HEK293 (cell line): ENCODE results near the gene PTHLH.

Source experiments
- ZBTB21 ChIP-seq: fragments of 450-650 bp; formaldehyde crosslinking; IDR thresholded peaks from 2 replicates; pipeline ENCODE4 v1.5.1; 2017; ENCODE audit warnings: missing biosample characterization, missing genetic modification characterization
- ZNF23 ChIP-seq: fragments of 450-650 bp; formaldehyde crosslinking; IDR thresholded peaks from 2 replicates; pipeline ENCODE4 v1.5.1; 2016; ENCODE audit warnings: missing biosample characterization, missing genetic modification characterization, borderline replicate concordance
- ZNF366 ChIP-seq: fragments of 450-650 bp; formaldehyde crosslinking; conservative IDR thresholded peaks from 2 replicates; pipeline ENCODE4 v1.5.1; 2016; ENCODE audit warnings: missing biosample characterization, missing genetic modification characterization
- TF ChIP-seq, protein P1 (sequence below): fragments of 450-650 bp; formaldehyde crosslinking; IDR thresholded peaks from 2 replicates; pipeline ENCODE4 v1.5.1; 2016; ENCODE audit warnings: missing biosample characterization, missing genetic modification characterization
- TF ChIP-seq, protein P2 (sequence below): fragments of 450-650 bp; formaldehyde crosslinking; IDR thresholded peaks from 2 replicates; pipeline ENCODE4 v1.5.1; 2016; ENCODE audit warnings: missing biosample characterization, missing genetic modification characterization

DNA sequence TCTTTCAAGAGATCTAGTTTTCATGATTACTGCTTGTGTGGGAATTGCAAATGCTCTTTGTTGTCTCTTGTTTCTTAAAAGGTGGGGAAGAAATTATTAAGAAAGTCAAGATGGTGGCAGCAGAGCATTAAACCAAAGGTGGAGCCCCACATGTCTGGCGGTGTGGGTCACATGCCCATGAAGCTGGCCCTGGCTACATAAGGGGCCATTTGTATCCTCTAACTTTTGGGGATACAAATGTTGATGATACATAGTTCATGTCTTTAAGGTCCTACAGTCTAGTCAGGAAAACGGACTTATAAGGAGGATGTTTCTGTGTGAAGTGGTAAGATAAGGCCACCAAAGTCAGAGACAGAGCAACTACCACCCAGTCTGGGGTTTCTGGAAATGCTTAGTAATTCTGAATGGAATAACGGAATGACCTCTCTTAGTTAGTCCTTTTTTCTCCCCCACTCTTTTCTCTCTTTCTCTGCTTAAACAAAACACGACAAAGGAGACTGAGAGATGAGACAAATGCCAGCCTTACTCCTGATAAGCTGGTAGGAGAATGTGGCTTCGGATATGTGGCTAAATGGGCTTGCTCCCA, 39.9 kb upstream of the PTHLH start:
- no peak for TF ChIP-seq ZNF366 (tag by site-specific recombination)
- TF ChIP-seq, protein P1, sequence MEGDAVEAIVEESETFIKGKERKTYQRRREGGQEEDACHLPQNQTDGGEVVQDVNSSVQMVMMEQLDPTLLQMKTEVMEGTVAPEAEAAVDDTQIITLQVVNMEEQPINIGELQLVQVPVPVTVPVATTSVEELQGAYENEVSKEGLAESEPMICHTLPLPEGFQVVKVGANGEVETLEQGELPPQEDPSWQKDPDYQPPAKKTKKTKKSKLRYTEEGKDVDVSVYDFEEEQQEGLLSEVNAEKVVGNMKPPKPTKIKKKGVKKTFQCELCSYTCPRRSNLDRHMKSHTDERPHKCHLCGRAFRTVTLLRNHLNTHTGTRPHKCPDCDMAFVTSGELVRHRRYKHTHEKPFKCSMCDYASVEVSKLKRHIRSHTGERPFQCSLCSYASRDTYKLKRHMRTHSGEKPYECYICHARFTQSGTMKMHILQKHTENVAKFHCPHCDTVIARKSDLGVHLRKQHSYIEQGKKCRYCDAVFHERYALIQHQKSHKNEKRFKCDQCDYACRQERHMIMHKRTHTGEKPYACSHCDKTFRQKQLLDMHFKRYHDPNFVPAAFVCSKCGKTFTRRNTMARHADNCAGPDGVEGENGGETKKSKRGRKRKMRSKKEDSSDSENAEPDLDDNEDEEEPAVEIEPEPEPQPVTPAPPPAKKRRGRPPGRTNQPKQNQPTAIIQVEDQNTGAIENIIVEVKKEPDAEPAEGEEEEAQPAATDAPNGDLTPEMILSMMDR (tag by site-specific recombination) = no peak
- no peak for TF ChIP-seq ZNF23 (tag by site-specific recombination)
- TF ChIP-seq, protein P2, sequence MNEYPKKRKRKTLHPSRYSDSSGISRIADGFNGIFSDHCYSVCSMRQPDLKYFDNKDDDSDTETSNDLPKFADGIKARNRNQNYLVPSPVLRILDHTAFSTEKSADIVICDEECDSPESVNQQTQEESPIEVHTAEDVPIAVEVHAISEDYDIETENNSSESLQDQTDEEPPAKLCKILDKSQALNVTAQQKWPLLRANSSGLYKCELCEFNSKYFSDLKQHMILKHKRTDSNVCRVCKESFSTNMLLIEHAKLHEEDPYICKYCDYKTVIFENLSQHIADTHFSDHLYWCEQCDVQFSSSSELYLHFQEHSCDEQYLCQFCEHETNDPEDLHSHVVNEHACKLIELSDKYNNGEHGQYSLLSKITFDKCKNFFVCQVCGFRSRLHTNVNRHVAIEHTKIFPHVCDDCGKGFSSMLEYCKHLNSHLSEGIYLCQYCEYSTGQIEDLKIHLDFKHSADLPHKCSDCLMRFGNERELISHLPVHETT = no peak
- no peak for TF ChIP-seq ZBTB21
